GM10266 (cell line): ENCODE data around the gene SLCO1A2.

Experiments used
- DNase-seq: peaks from one replicate; pipeline ENCODE4 v3.0.0; 2012; ENCODE audit errors: extremely low spot score
- CTCF ChIP-seq: IDR thresholded peaks from 2 replicates; pipeline ENCODE4 v1.5.1; 2012; ENCODE audit warnings: mild to moderate bottlenecking, low read depth; ENCODE audit not compliant: control insufficient read depth, insufficient read depth; ENCODE audit errors: missing control alignments

Gene SLCO1A2

GRCh38 chr12:21248679-21249078 lies 86.0 kb downstream of the SLCO1A2 start:
- no peak for DNase-seq
- TF ChIP-seq CTCF = no peak

- DNase-seq = no peak
- TF ChIP-seq CTCF = no peak
Measured at GRCh38 chr12:21239866-21240265, 94.9 kb downstream of the SLCO1A2 start.

GRCh38 chr12:21234395-21234794 lies 100.3 kb downstream of the SLCO1A2 start:
- no peak for DNase-seq
- TF ChIP-seq CTCF = no peak

- no peak for TF ChIP-seq CTCF
- DNase-seq = no peak
Measured at GRCh38 chr12:21223930-21224329, 110.8 kb downstream of the SLCO1A2 start.

GRCh38 chr12:21221778-21222177 lies 112.9 kb downstream of the SLCO1A2 start:
- TF ChIP-seq CTCF = no peak
- no peak for DNase-seq

GRCh38 chr12:21221072-21221471 lies 113.6 kb downstream of the SLCO1A2 start:
- TF ChIP-seq CTCF = no peak
- DNase-seq = no peak

- TF ChIP-seq CTCF = no peak
- no peak for DNase-seq
Measured at GRCh38 chr12:21220266-21220665, 114.5 kb downstream of the SLCO1A2 start.
